Measurements from ENCODE around the gene NREP.

Gene NREP

DNA sequence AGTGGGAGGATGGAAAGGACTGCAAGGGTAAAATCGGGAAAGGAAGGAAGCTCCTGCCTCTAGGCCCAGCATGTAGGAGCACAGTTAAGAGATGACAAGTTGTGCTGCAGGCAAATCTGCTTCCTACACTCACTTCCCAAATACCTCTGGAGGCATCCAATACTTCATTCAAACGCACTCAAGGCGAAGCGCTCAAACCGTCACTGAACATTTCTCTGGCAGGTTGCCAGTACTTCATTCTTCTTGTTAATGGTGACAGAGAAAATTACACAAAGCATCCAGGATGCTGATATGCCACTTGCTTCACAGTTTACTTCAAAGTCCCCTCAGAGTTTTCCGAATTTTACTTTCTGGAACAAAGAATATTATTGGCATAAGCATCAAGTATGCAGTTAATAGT, 59.8 kb downstream of the NREP start:
- TF ChIP-seq, protein P1, sequence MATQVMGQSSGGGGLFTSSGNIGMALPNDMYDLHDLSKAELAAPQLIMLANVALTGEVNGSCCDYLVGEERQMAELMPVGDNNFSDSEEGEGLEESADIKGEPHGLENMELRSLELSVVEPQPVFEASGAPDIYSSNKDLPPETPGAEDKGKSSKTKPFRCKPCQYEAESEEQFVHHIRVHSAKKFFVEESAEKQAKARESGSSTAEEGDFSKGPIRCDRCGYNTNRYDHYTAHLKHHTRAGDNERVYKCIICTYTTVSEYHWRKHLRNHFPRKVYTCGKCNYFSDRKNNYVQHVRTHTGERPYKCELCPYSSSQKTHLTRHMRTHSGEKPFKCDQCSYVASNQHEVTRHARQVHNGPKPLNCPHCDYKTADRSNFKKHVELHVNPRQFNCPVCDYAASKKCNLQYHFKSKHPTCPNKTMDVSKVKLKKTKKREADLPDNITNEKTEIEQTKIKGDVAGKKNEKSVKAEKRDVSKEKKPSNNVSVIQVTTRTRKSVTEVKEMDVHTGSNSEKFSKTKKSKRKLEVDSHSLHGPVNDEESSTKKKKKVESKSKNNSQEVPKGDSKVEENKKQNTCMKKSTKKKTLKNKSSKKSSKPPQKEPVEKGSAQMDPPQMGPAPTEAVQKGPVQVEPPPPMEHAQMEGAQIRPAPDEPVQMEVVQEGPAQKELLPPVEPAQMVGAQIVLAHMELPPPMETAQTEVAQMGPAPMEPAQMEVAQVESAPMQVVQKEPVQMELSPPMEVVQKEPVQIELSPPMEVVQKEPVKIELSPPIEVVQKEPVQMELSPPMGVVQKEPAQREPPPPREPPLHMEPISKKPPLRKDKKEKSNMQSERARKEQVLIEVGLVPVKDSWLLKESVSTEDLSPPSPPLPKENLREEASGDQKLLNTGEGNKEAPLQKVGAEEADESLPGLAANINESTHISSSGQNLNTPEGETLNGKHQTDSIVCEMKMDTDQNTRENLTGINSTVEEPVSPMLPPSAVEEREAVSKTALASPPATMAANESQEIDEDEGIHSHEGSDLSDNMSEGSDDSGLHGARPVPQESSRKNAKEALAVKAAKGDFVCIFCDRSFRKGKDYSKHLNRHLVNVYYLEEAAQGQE (IDR thresholded peaks at IDR 0.05; ENCODE audit: insufficient read depth in 1 of 2, low read depth in 2 of 2, low read length in 2 of 2) = no peak
- TF ChIP-seq FOXP2 (optimal IDR thresholded peaks at IDR 0.05; ENCODE audit: borderline replicate concordance, extremely low read depth, extremely low read length, insufficient read depth) (no peak), POLR2AphosphoS5 (IDR thresholded peaks at IDR 0.05; ENCODE audit: low read depth, low read length) (no peak), TAF1 (IDR thresholded peaks at IDR 0.05; ENCODE audit: borderline replicate concordance, insufficient read depth, low read length) (no peak), SIN3A (IDR thresholded peaks at IDR 0.05; ENCODE audit: borderline replicate concordance, insufficient read depth, low read length) (no peak)

DNA sequence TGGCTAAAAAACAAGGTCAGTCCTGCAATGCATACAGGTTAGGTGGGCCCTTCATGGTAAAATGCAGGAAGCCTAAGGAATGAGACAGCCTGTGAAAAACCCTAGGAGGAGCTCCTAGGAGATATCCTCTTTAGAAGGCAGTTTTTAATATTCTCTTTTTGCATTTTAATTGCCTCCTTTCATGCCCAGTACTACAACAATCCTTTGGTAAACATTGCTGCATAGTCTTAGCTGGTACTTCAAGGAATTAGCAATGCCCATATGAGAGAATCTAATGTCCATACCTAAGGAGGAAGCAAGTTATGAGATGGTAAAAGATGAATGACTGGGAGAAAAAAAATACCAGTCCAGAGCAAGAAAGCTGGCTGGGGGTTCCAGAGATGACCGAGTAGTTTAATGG, 61.0 kb downstream of the NREP start:
- TF ChIP-seq POLR2AphosphoS5 (IDR thresholded peaks at IDR 0.05; ENCODE audit: low read depth, low read length) (no peak), TAF1 (IDR thresholded peaks at IDR 0.05; ENCODE audit: borderline replicate concordance, insufficient read depth, low read length) (no peak), FOXP2 (optimal IDR thresholded peaks at IDR 0.05; ENCODE audit: borderline replicate concordance, extremely low read depth, extremely low read length, insufficient read depth) (no peak), SIN3A (IDR thresholded peaks at IDR 0.05; ENCODE audit: borderline replicate concordance, insufficient read depth, low read length) (no peak)
- TF ChIP-seq, protein P1 (IDR thresholded peaks at IDR 0.05; ENCODE audit: insufficient read depth in 1 of 2, low read depth in 2 of 2, low read length in 2 of 2) = no peak

DNA sequence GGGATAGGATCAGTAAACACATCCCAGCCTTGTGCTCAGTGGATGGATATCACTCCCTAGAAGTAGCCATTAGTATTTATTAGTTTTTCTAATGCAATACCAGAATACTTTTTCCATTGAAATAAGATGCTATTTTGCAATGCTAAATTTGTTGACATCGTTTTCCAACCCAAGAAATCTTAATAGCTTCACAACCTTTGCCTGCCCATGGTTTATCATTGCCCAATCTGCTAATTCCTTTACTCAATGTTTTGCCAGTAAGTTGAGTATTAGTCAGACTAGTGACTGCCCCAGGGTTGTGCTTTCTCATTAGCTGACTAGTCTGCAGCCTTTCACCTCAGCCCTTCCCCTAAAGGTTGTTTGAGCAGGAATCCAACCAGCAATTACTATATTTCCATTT, 62.9 kb downstream of the NREP start:
- TF ChIP-seq SIN3A (IDR thresholded peaks at IDR 0.05; ENCODE audit: borderline replicate concordance, insufficient read depth, low read length) (no peak), TAF1 (IDR thresholded peaks at IDR 0.05; ENCODE audit: borderline replicate concordance, insufficient read depth, low read length) (no peak), POLR2AphosphoS5 (IDR thresholded peaks at IDR 0.05; ENCODE audit: low read depth, low read length) (no peak), FOXP2 (optimal IDR thresholded peaks at IDR 0.05; ENCODE audit: borderline replicate concordance, extremely low read depth, extremely low read length, insufficient read depth) (no peak)
- TF ChIP-seq, protein P1 (IDR thresholded peaks at IDR 0.05; ENCODE audit: insufficient read depth in 1 of 2, low read depth in 2 of 2, low read length in 2 of 2) = no peak

DNA sequence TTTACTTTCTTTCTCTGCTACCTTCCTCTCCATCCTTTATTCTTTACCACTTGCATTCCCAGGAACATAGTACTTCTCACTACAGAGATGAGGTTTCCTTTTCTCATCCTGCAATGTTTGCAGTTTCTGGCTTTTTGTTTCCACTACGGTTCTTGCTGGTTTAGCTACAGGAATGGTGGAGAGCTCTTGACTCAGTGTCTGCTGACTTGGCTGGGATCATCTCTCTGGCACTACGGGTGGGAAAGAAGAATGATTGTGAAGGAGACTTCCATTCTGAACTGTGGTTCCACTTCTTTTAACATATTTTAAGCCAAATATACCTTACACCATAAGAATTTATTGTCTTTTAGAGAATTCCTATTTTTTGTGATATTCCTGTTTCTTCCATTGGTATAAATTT, 65.1 kb downstream of the NREP start:
- no peak for TF ChIP-seq POLR2AphosphoS5 (IDR thresholded peaks at IDR 0.05; ENCODE audit: low read depth, low read length)
- no peak for TF ChIP-seq SIN3A (IDR thresholded peaks at IDR 0.05; ENCODE audit: borderline replicate concordance, insufficient read depth, low read length)
- TF ChIP-seq, protein P1 (IDR thresholded peaks at IDR 0.05; ENCODE audit: insufficient read depth in 1 of 2, low read depth in 2 of 2, low read length in 2 of 2) = no peak
- TF ChIP-seq FOXP2 (optimal IDR thresholded peaks at IDR 0.05; ENCODE audit: borderline replicate concordance, extremely low read depth, extremely low read length, insufficient read depth) = no peak
- no peak for TF ChIP-seq TAF1 (IDR thresholded peaks at IDR 0.05; ENCODE audit: borderline replicate concordance, insufficient read depth, low read length)

DNA sequence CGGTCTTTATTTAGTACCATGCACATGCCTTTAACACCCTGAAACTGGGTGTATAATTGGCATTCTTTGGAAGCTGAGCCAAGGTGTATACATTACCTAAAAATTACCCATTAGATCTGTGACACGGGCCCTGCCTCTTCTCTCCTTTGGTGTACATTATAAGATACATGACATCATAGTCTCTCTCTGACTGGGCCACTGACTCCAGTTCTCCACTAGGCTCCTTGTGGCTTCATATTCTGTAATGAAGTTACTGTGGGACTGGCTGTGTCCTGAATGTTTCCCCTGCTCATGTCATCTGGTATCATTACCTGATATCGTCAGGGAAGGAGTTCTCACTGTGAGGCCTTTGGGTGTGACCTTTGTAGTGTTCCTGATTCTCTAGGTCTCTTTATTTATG, 65.5 kb downstream of the NREP start:
- TF ChIP-seq TAF1 (IDR thresholded peaks at IDR 0.05; ENCODE audit: borderline replicate concordance, insufficient read depth, low read length) (no peak), POLR2AphosphoS5 (IDR thresholded peaks at IDR 0.05; ENCODE audit: low read depth, low read length) (no peak), FOXP2 (optimal IDR thresholded peaks at IDR 0.05; ENCODE audit: borderline replicate concordance, extremely low read depth, extremely low read length, insufficient read depth) (no peak), SIN3A (IDR thresholded peaks at IDR 0.05; ENCODE audit: borderline replicate concordance, insufficient read depth, low read length) (no peak)
- TF ChIP-seq, protein P1 (IDR thresholded peaks at IDR 0.05; ENCODE audit: insufficient read depth in 1 of 2, low read depth in 2 of 2, low read length in 2 of 2) = no peak

Measured in PFSK-1 (cell line).